Measurements from ENCODE around the gene FAM234B.
A peak's percentile ranks its signal among the peaks of the same experiment; 100 is the strongest.

Gene FAM234B

GRCh38 chr12:12997734-12998133 is 46.4 kb upstream of the FAM234B start:
- Histone ChIP-seq H3K27ac (ENCODE audit: poor library complexity, severe bottlenecking) (no peak overlapping the region), H3K4me3 (ENCODE audit: severe bottlenecking) (no peak overlapping the region), H3K9me3 (ENCODE audit: severe bottlenecking) (no peaks in the 10 kb centered on the region), H3K36me3 (ENCODE audit: low read depth) (no peaks in the 10 kb centered on the region), H3K4me1 (ENCODE audit: insufficient read depth, poor library complexity, severe bottlenecking) (no peaks in the 10 kb centered on the region), H3K27me3 (ENCODE audit: insufficient read depth, poor library complexity, severe bottlenecking) (no peaks in the 10 kb centered on the region)
- TF ChIP-seq CTCF (IDR thresholded peaks at IDR 0.05; ENCODE audit: poor library complexity, severe bottlenecking) = no peak
- ATAC-seq (ENCODE audit: low read depth) (no peak), DNase-seq (ENCODE audit: low spot score) (no peak)

GRCh38 chr12:12998248-12998647 is 45.9 kb upstream of the FAM234B start:
- TF ChIP-seq CTCF (IDR thresholded peaks at IDR 0.05; ENCODE audit: poor library complexity, severe bottlenecking) = no peak
- Histone ChIP-seq H3K36me3 (ENCODE audit: low read depth) (no peaks in the 10 kb centered on the region), H3K9me3 (ENCODE audit: severe bottlenecking) (no peaks in the 10 kb centered on the region), H3K27ac (ENCODE audit: poor library complexity, severe bottlenecking) (no peak overlapping the region), H3K4me1 (ENCODE audit: insufficient read depth, poor library complexity, severe bottlenecking) (no peaks in the 10 kb centered on the region), H3K4me3 (ENCODE audit: severe bottlenecking) (no peak overlapping the region), H3K27me3 (ENCODE audit: insufficient read depth, poor library complexity, severe bottlenecking) (no peaks in the 10 kb centered on the region)
- no peak for DNase-seq (ENCODE audit: low spot score)
- no peak for ATAC-seq (ENCODE audit: low read depth)

- H3K9me3 ChIP-seq (ENCODE audit: severe bottlenecking) = no peaks in the 10 kb centered on the region
- H3K36me3 ChIP-seq (ENCODE audit: low read depth) = no peaks in the 10 kb centered on the region
- DNase-seq (ENCODE audit: low spot score) (no peak), ATAC-seq (ENCODE audit: low read depth) (peak; percentile 35; the same call in 2 of the 3 replicates)
- H3K27me3 ChIP-seq (ENCODE audit: insufficient read depth, poor library complexity, severe bottlenecking) = no peaks in the 10 kb centered on the region
- H3K4me3 ChIP-seq (ENCODE audit: severe bottlenecking) = peak overlapping the region; percentile 71
- no peak for TF ChIP-seq CTCF (IDR thresholded peaks at IDR 0.05; ENCODE audit: poor library complexity, severe bottlenecking)
- H3K27ac ChIP-seq (ENCODE audit: poor library complexity, severe bottlenecking) = no peak overlapping the region
- no peaks in the 10 kb centered on the region for H3K4me1 ChIP-seq (ENCODE audit: insufficient read depth, poor library complexity, severe bottlenecking)
Measured at GRCh38 chr12:12999271-12999958, 44.8 kb upstream of the FAM234B start.

GRCh38 chr12:12999959-13000615 is 44.1 kb upstream of the FAM234B start, which contains the start of gene HEBP1:
TSS of gene HEBP1 (minus strand) at chr12:13000265. CDS start at chr12:13000114, 151 bp downstream.
- DNase-seq (ENCODE audit: low spot score) (peak; percentile 79), ATAC-seq (ENCODE audit: low read depth) (peak; percentile 74)
- Histone ChIP-seq H3K27ac (ENCODE audit: poor library complexity, severe bottlenecking) (peak within 1 kb of the TSS; percentile 46), H3K36me3 (ENCODE audit: low read depth) (no peaks in the 10 kb centered on the region), H3K4me3 (ENCODE audit: severe bottlenecking) (peak within 1 kb of the TSS; percentile 71), H3K27me3 (ENCODE audit: insufficient read depth, poor library complexity, severe bottlenecking) (no peaks in the 10 kb centered on the region), H3K4me1 (ENCODE audit: insufficient read depth, poor library complexity, severe bottlenecking) (no peaks in the 10 kb centered on the region), H3K9me3 (ENCODE audit: severe bottlenecking) (no peaks in the 10 kb centered on the region)
- no peak for TF ChIP-seq CTCF (IDR thresholded peaks at IDR 0.05; ENCODE audit: poor library complexity, severe bottlenecking)

GRCh38 chr12:13000616-13000924 is 43.6 kb upstream of the FAM234B start:
- Histone ChIP-seq H3K9me3 (ENCODE audit: severe bottlenecking) (no peaks in the 10 kb centered on the region), H3K4me1 (ENCODE audit: insufficient read depth, poor library complexity, severe bottlenecking) (no peaks in the 10 kb centered on the region), H3K4me3 (ENCODE audit: severe bottlenecking) (peak overlapping the region; percentile 71), H3K27ac (ENCODE audit: poor library complexity, severe bottlenecking) (peak overlapping the region; percentile 46), H3K36me3 (ENCODE audit: low read depth) (no peaks in the 10 kb centered on the region), H3K27me3 (ENCODE audit: insufficient read depth, poor library complexity, severe bottlenecking) (no peaks in the 10 kb centered on the region)
- no peak for DNase-seq (ENCODE audit: low spot score)
- peak; percentile 66 for ATAC-seq (ENCODE audit: low read depth)
- no peak for TF ChIP-seq CTCF (IDR thresholded peaks at IDR 0.05; ENCODE audit: poor library complexity, severe bottlenecking)

Data from RWPE2 (cell line).